K562 (cell line): ENCODE measurements around the gene CHST14. TPM values are rescaled to one million over a fixed set of nuclear protein-coding genes. Genes with fewer than 3 reads are reported as not detected.

Experiments
- ATAC-seq: fragments of 200-7000 bp; cut with Tn5 transposase; 3 replicates; pipeline ENCODE4 v1.9.1; 2020; ENCODE audit warnings: moderate library complexity
- BruUV-seq: library from RNA; stranded (reverse); fragments of 400-500 nt; replicated peaks from 2 replicates; lab custom pipeline; 2021; lab: Mats Ljungman, UMichigan
- CTCF ChIA-PET: fragments of 300-600 bp; formaldehyde crosslinking; extraction: SDS; loops from one replicate; lab custom pipeline; 2021; ENCODE audit warnings: low intra/inter-chr PET ratio; lab: Yijun Ruan, JAX
- POLR2A ChIA-PET: fragments of 300-600, 350-650 bp; sonication (Branson Sonifier 250); formaldehyde crosslinking; extraction: SDS; loops from one replicate; lab custom pipeline; 2021; ENCODE audit warnings: antibody characterized with exemption, inconsistent platforms; lab: Yijun Ruan, JAX
- DNase-seq, 4 experiments: peaks; one replicate each; pipeline versions ENCODE4 v3.0.0 to v3.0.0-alpha.2; 2011 to 2018; ENCODE audit warnings: low spot score in 3 of 4, mixed read lengths in 3 of 4; ENCODE audit errors: extremely low read depth in 1 of 4
- FAIRE-seq: peaks from 2 replicates; lab custom pipeline; 2011; peaks lifted over from hg19 to GRCh38; lab: Jason Lieb, UNC
- H2AFZ ChIP-seq: 2 replicates; pipeline ENCODE4 v1.6.0; 2011; ENCODE audit warnings: low read depth, low read length, control low read depth, inconsistent platforms
- H3K27ac ChIP-seq: fragments of 200-600 bp; 3 replicates; pipeline ENCODE4 v1.8.0; 2011; ENCODE audit warnings: low read depth, mild to moderate bottlenecking, control low read depth, inconsistent platforms, low read length, moderate library complexity, mixed read lengths; ENCODE audit errors: extremely low read depth
- H3K27me3 ChIP-seq, 2 experiments: fragments of 300-600 bp in 1 of 2; 2 replicates in 1 of 2; 3 replicates in 1 of 2; pipeline versions ENCODE4 v1.6.0 to v1.8.0; 2011; ENCODE audit warnings: inconsistent platforms in 2 of 2, low read length in 2 of 2, mild to moderate bottlenecking in 1 of 2, mixed read lengths in 1 of 2, moderate library complexity in 1 of 2; ENCODE audit not compliant: control insufficient read depth in 2 of 2, insufficient read depth in 2 of 2
- H3K36me3 ChIP-seq: fragments of 300-600 bp; 3 replicates; pipeline ENCODE4 v1.8.0; 2011; ENCODE audit warnings: mild to moderate bottlenecking, low read length, inconsistent platforms; ENCODE audit not compliant: control insufficient read depth, insufficient read depth
- H3K4me1 ChIP-seq, 2 experiments: fragments of 200-600 bp in 1 of 2; replicated peaks in 1 of 2; 2 replicates in 1 of 2; 3 replicates in 1 of 2; pipeline versions ENCODE4 v1.5.1 to v1.8.0; 2011; ENCODE audit warnings: inconsistent platforms in 2 of 2, low read length in 2 of 2, mild to moderate bottlenecking in 1 of 2, mixed read lengths in 1 of 2, moderate library complexity in 1 of 2; ENCODE audit not compliant: control insufficient read depth in 2 of 2, insufficient read depth in 2 of 2
- H3K4me2 ChIP-seq: 2 replicates; pipeline ENCODE4 v1.6.1; 2011; ENCODE audit warnings: low read length, control low read depth, inconsistent platforms, mixed read lengths; ENCODE audit not compliant: insufficient read depth
- H3K4me3 ChIP-seq: fragments of 200-600 bp; sonication (generic), shearing (Covaris generic); 2 replicates; pipeline ENCODE4 v1.5.1; 2016; ENCODE audit warnings: control low read depth, inconsistent platforms
- H3K79me2 ChIP-seq: fragments of 200-600 bp; 3 replicates; pipeline ENCODE4 v1.8.0; 2011; ENCODE audit warnings: low read length, inconsistent platforms; ENCODE audit not compliant: control insufficient read depth, insufficient read depth
- H3K9ac ChIP-seq, 2 experiments: 2 replicates each; pipeline versions ENCODE4 v1.6.0 to v1.6.1; 2011; ENCODE audit warnings: low read depth in 2 of 2, low read length in 2 of 2, control low read depth in 1 of 2, inconsistent platforms in 1 of 2, mild to moderate bottlenecking in 1 of 2, mixed read lengths in 1 of 2; ENCODE audit not compliant: insufficient read depth in 1 of 2
- H3K9me1 ChIP-seq: one replicate; pipeline ENCODE4 v1.6.0; 2011; ENCODE audit warnings: inconsistent platforms, mild to moderate bottlenecking, low read length, moderate library complexity; ENCODE audit not compliant: control insufficient read depth, insufficient read depth
- H3K9me3 ChIP-seq: replicated peaks from 2 replicates; pipeline ENCODE4 v1.5.1; 2011; ENCODE audit warnings: low read depth, low read length, inconsistent platforms; ENCODE audit not compliant: control insufficient read depth, insufficient read depth
- H4K20me1 ChIP-seq: replicated peaks from 2 replicates; pipeline ENCODE4 v1.6.1; 2011; ENCODE audit warnings: low read length, inconsistent platforms, mixed read lengths; ENCODE audit not compliant: control insufficient read depth, insufficient read depth
- HDAC2 ChIP-seq: fragments of 450-650 bp; IDR thresholded peaks from 2 replicates; pipeline ENCODE4 v1.6.1; 2016; ENCODE audit warnings: mild to moderate bottlenecking
- KLF1 ChIP-seq: fragments of 450-650 bp; IDR thresholded peaks from 2 replicates; pipeline ENCODE4 v1.6.1; 2016; ENCODE audit warnings: missing genetic modification characterization, missing compliant biosample characterization
- POLR2AphosphoS5 ChIP-seq: IDR thresholded peaks from 2 replicates; pipeline ENCODE4 v1.6.1; 2011; ENCODE audit warnings: mild to moderate bottlenecking, low read depth, low read length, moderate library complexity; ENCODE audit not compliant: control insufficient read depth, insufficient read depth
- POLR2G ChIP-seq: fragments of 200-400 bp; formaldehyde crosslinking; IDR thresholded peaks from 2 replicates; pipeline ENCODE4 v1.6.1; 2017; ENCODE audit warnings: low read depth, mild to moderate bottlenecking, antibody characterized with exemption, low read length, moderate library complexity
- RHOXF2B ChIP-seq: fragments of 250-450 bp; sonication (Bioruptor Pico); conservative IDR thresholded peaks from 2 replicates; pipeline ENCODE4 v1.5.1; 2021
- SPI1 ChIP-seq: IDR thresholded peaks from 2 replicates; pipeline ENCODE4 v1.6.1; 2011; ENCODE audit warnings: low read depth, low read length, control low read depth, borderline replicate concordance
- TOE1 ChIP-seq, 2 experiments: fragments of 450-650 bp in 1 of 2; sonication (generic) in 1 of 2; formaldehyde crosslinking in 1 of 2; IDR thresholded peaks; 2 replicates each; pipeline versions ENCODE4 v1.7.1 to v1.8.0; 2016 to 2022; ENCODE audit warnings: borderline replicate concordance in 2 of 2, mild to moderate bottlenecking in 2 of 2, antibody characterized with exemption in 1 of 2, inconsistent platforms in 1 of 2, low read depth in 1 of 2, missing genetic modification reagents in 1 of 2, moderate library complexity in 1 of 2
- USF2 ChIP-seq: sonication (generic); formaldehyde crosslinking; IDR thresholded peaks from 2 replicates; pipeline ENCODE4 v1.5.0; 2020; ENCODE audit warnings: missing genetic modification reagents
- ZNF766 ChIP-seq: fragments of 200-800 bp; sonication (Bioruptor generic); conservative IDR thresholded peaks from 2 replicates; pipeline ENCODE4 v1.6.1; 2016; ENCODE audit warnings: missing genetic modification characterization, missing compliant biosample characterization
- WGBS: fragments of 100-300 bp; shearing (Covaris generic); methylation state at CpG from one replicate; pipeline ENCODE4 v1.1.6; 2016; ENCODE audit warnings: low coverage, mixed read lengths; ENCODE audit not compliant: insufficient coverage; ENCODE audit errors: missing lambda C conversion rate; 5-methylcytosine and 5-hydroxymethylcytosine counted together
- in situ Hi-C: fragments of 300-500 bp; cut with MboI; formaldehyde crosslinking; loops from 4 replicates; pipeline ENCODE4 v1.15.0; 2018; ENCODE audit warnings: inconsistent platforms, mixed read lengths
- intact Hi-C: fragments of 100-400 bp; cut with micrococcal nuclease; formaldehyde crosslinking; loops from 2 replicates; pipeline ENCODE4 v1.14.2; 2022
- polyA plus RNA-seq, 8 experiments: library from polyadenylated mRNA; depleted of rRNA in 4 of 8; stranded (reverse) in 5 of 8; unstranded in 3 of 8; fragments of >200 nt; fragmentation: Nextera tagmentation in 2 of 8; fragmentation: Illumina TruSeq in 1 of 8; extraction: Ambion mirVana in 2 of 8; extraction: Trizol in 1 of 8; gene quantifications; 2 replicates each; pipeline versions ENCODE4 v1.2.1 to v1.2.3, GENCODE V29; 2011 to 2014; ENCODE audit warnings: inconsistent platforms in 1 of 8, missing spikeins in 1 of 8
- total RNA-seq, 7 experiments: library from RNA; depleted of rRNA in 6 of 7; stranded (reverse); fragments of >200 nt in 6 of 7; fragmentation: Illumina TruSeq in 2 of 7; extraction: Trizol in 2 of 7; gene quantifications; 2 replicates each; pipeline versions ENCODE4 v1.2.1 to v1.2.3, GENCODE V29; 2011 to 2021; ENCODE audit warnings: low replicate concordance in 1 of 7

CHST14 gene
- total and polyA plus RNA-seq, 9 of the 15 experiments (the other 6 are each of a cell fraction or from before 2014, with no cell fraction given): 1.6 to 12.1 (median 4.5) TPM

GRCh38 chr15:40465939-40466338 is 4.8 kb upstream of the CHST14 start:
- Histone ChIP-seq H3K4me3 (no peak overlapping the region), H4K20me1 (no peaks in the 10 kb centered on the region; the same call in 1 of the 2 replicates), H3K79me2 (no peaks in the 10 kb centered on the region), H3K9me3 (no peaks in the 10 kb centered on the region), H3K27me3 (no peaks in the 10 kb centered on the region), H3K36me3 (peaks cover 68% of the 10 kb centered on the region), H3K4me1 (peaks cover 30 to 37% of the 10 kb centered on the region in 2 experiments), H3K4me2 (no peak overlapping the region), H3K27ac (no peak overlapping the region; the same call in 2 of the 3 replicates), H2AFZ (no peak overlapping the region), H3K9ac (peak overlapping the region in 1 of 2 experiments; percentile 79; a peak in 2 of 4 replicates), H3K9me1 (no peaks in the 10 kb centered on the region)
- in situ Hi-C loops: no loop called here
- intact Hi-C loops: no loop called here
- BruUV-seq: no TSS peak
- FAIRE-seq (no peak), ATAC-seq (no peak), DNase-seq (no peak)
- POLR2A ChIA-PET: interaction anchor here (0.7 to 1.0 kb wide), 2 partner anchors 10 to 14 kb away, joined by 3 read pairs; no protein-coding TSS in a partner anchor
- TF ChIP-seq RHOXF2B (no peak), POLR2G (0 out of 2 replicates have a peak, but pooled peaks have one; percentile 18)
- 91% methylated on average over 9 of the region's 10 CpGs for WGBS
- CTCF ChIA-PET: interaction anchor here (0.6 kb wide), 1 partner anchor 53 kb away, joined by 3 read pairs; no protein-coding TSS in a partner anchor

- no TSS peak for BruUV-seq
- ChIA-PET CTCF (no interaction called here), POLR2A (interaction anchor here (0.7 to 1.1 kb wide), 3 partner anchors 10 to 14 kb away, joined by 3 read pairs; no protein-coding TSS in a partner anchor)
- Histone ChIP-seq H3K27ac (no peak overlapping the region; the same call in 2 of the 3 replicates), H3K9me3 (no peaks in the 10 kb centered on the region), H3K9ac (peak overlapping the region in 1 of 2 experiments; percentile 79; a peak in 2 of 4 replicates), H2AFZ (no peak overlapping the region), H3K79me2 (peaks cover 4% of the 10 kb centered on the region; the same call in 1 of the 3 replicates), H3K4me1 (peaks cover 30 to 44% of the 10 kb centered on the region in 2 experiments), H3K36me3 (peaks cover 63% of the 10 kb centered on the region), H3K9me1 (no peaks in the 10 kb centered on the region), H4K20me1 (no peaks in the 10 kb centered on the region; the same call in 1 of the 2 replicates), H3K27me3 (no peaks in the 10 kb centered on the region), H3K4me3 (no peak overlapping the region), H3K4me2 (no peak overlapping the region)
- 38% methylated on average over 7 of the region's 7 CpGs for WGBS
- intact Hi-C loops (no loop called here), in situ Hi-C loops (no loop called here)
- 0 out of 3 replicates have a peak, but pooled peaks have one; percentile 8 for ATAC-seq
- peak in 2 of 4 experiments; percentile 49 to 55 for DNase-seq
- peak; percentile 82 for FAIRE-seq
- no peak for TF ChIP-seq POLR2AphosphoS5
- peak; percentile 75; the same call in 1 of the 2 replicates for TF ChIP-seq SPI1
- TF ChIP-seq ZNF766 (CRISPR knock-in tag): peak; percentile 90
- TF ChIP-seq TOE1 (IDR thresholded peaks at IDR 0.05; ENCODE audit: borderline replicate concordance): no peak
- TF ChIP-seq TOE1 (CRISPR knock-in tag; IDR thresholded peaks at IDR 0.05; ENCODE audit: borderline replicate concordance, low read depth): no peak
- TF ChIP-seq HDAC2: peak; percentile 25; the same call in 1 of the 2 replicates
- TF ChIP-seq USF2 (CRISPR knock-in tag): peak; percentile 30; the same call in 1 of the 2 replicates
- peak; percentile 32; the same call in 1 of the 2 replicates for TF ChIP-seq KLF1 (tag)
Observed at GRCh38 chr15:40466426-40467260, 4.1 kb upstream of the CHST14 start.
